B cell (primary cell): Measurements from ENCODE around the gene TLR9. TPM values are rescaled to one million over a fixed set of nuclear protein-coding genes. Genes with fewer than 3 reads are reported as not detected.

Source experiments
- ATAC-seq: fragments of 200-7000 bp; cut with Tn5 transposase; one replicate; pipeline ENCODE4 v1.10.0; 2021; ENCODE audit warnings: low read depth, mild to moderate bottlenecking, moderate number of reproducible peaks, moderate library complexity
- CTCF ChIA-PET: fragments of 350-600 bp; sonication (Branson Sonifier 250); formaldehyde crosslinking; loops from one replicate; lab custom pipeline; 2021; ENCODE audit warnings: antibody characterized with exemption, inconsistent platforms; lab: Charles Lee
- POLR2A ChIA-PET: fragments of 350-600 bp; sonication (Branson Sonifier 250); formaldehyde crosslinking; loops from one replicate; lab custom pipeline; 2021; ENCODE audit warnings: antibody characterized with exemption; lab: Charles Lee
- DNase-seq: peaks from one replicate; pipeline ENCODE4 v3.0.0; 2013
- H2AFZ ChIP-seq: 2 replicates; pipeline ENCODE4 v1.6.1; 2012; ENCODE audit warnings: mild to moderate bottlenecking, low read depth, low read length; ENCODE audit not compliant: insufficient read depth, poor library complexity, severe bottlenecking
- H3K27ac ChIP-seq, 2 donors: 1 replicate in 1 of 2; 2 replicates in 1 of 2; pipeline ENCODE4 v1.5.1; 2012 to 2013; ENCODE audit warnings: low read length in 2 of 2, mild to moderate bottlenecking in 2 of 2, moderate library complexity in 1 of 2
- H3K27me3 ChIP-seq, 4 experiments: fragments of 200-600 bp in 1 of 4; sonication (generic) in 1 of 4; replicated peaks in 1 of 4; 1 replicate in 2 of 4; 2 replicates in 2 of 4; pipeline versions ENCODE4 v1.6.1 to v1.7.0; 2013 to 2016; ENCODE audit warnings: low read length in 3 of 4, mild to moderate bottlenecking in 2 of 4, mixed read lengths in 1 of 4, moderate library complexity in 1 of 4; ENCODE audit not compliant: insufficient read depth in 4 of 4, control insufficient read depth in 3 of 4; ENCODE audit errors: control extremely low read depth in 1 of 4
- H3K36me3 ChIP-seq, 2 experiments: replicated peaks in 1 of 2; 1 replicate in 1 of 2; 2 replicates in 1 of 2; pipeline versions ENCODE4 v1.6.1 to v1.7.1; 2013; ENCODE audit warnings: low read length in 1 of 2; ENCODE audit not compliant: insufficient read depth in 2 of 2, control insufficient read depth in 1 of 2; ENCODE audit errors: control extremely low read depth in 1 of 2, extremely low read depth in 1 of 2
- H3K4me1 ChIP-seq, 2 donors: fragments of 200-600 bp in 1 of 2; sonication (generic) in 1 of 2; 1 replicate in 1 of 2; 2 replicates in 1 of 2; pipeline versions ENCODE4 v1.5.1 to v1.6.1; 2013 to 2017; ENCODE audit warnings: low read length in 2 of 2; ENCODE audit not compliant: control insufficient read depth in 2 of 2, insufficient read depth in 2 of 2
- H3K4me2 ChIP-seq: replicated peaks from 2 replicates; pipeline ENCODE3; 2012; ENCODE audit warnings: mild to moderate bottlenecking, low read depth, low read length; ENCODE audit not compliant: poor library complexity, severe bottlenecking
- H3K4me3 ChIP-seq, 5 experiments: fragments of 200-600 bp in 1 of 5; sonication (generic) in 1 of 5; 1 replicate in 3 of 5; 2 replicates in 2 of 5; pipeline versions ENCODE4 v1.5.1 to v1.7.0; 2011 to 2016; ENCODE audit warnings: low read length in 4 of 5, mild to moderate bottlenecking in 4 of 5, low read depth in 2 of 5, control low read depth in 1 of 5, moderate library complexity in 1 of 5; ENCODE audit not compliant: insufficient read depth in 1 of 5; ENCODE audit errors: control extremely low read depth in 1 of 5, extremely low read depth in 1 of 5
- H3K79me2 ChIP-seq: fragments of 200-600 bp; sonication (generic); one replicate; pipeline ENCODE4 v1.6.0; 2016; ENCODE audit warnings: low read length; ENCODE audit not compliant: control insufficient read depth, insufficient read depth
- H3K9ac ChIP-seq: fragments of 200-600 bp; sonication (generic); 2 replicates; pipeline ENCODE4 v1.6.1; 2017; ENCODE audit warnings: mild to moderate bottlenecking, low read length, moderate library complexity
- H3K9me3 ChIP-seq, 3 donors: one replicate each; pipeline versions ENCODE4 v1.6.1 to v1.7.1; 2013; ENCODE audit warnings: low read length in 2 of 3; ENCODE audit not compliant: control insufficient read depth in 2 of 3, insufficient read depth in 1 of 3; ENCODE audit errors: control extremely low read depth in 1 of 3
- H4K20me1 ChIP-seq: 2 replicates; pipeline ENCODE4 v1.6.0; 2012; ENCODE audit warnings: mild to moderate bottlenecking, low read length; ENCODE audit not compliant: insufficient read depth, control insufficient read depth, poor library complexity, severe bottlenecking
- H3K27ac Mint-ChIP-seq: one replicate; pipeline ENCODE4 v1.8.0; 2021; ENCODE audit warnings: mixed read lengths
- H3K27me3 Mint-ChIP-seq: one replicate; pipeline ENCODE4 v1.8.0; 2021; ENCODE audit warnings: mixed read lengths
- H3K4me1 Mint-ChIP-seq: one replicate; pipeline ENCODE4 v1.8.0; 2021; ENCODE audit warnings: mixed read lengths
- H3K4me3 Mint-ChIP-seq: one replicate; pipeline ENCODE4 v1.8.0; 2021; ENCODE audit warnings: mixed read lengths
- H3K9me3 Mint-ChIP-seq: one replicate; pipeline ENCODE4 v1.8.0; 2022; ENCODE audit warnings: mixed read lengths; ENCODE audit not compliant: insufficient read depth
- CTCF ChIP-seq: fragments of 200-600 bp; IDR thresholded peaks from one replicate; pipeline ENCODE4 v1.8.0; 2022; ENCODE audit warnings: antibody characterized with exemption, mild to moderate bottlenecking
- EZH2 ChIP-seq: IDR thresholded peaks from 2 replicates; pipeline ENCODE4 v1.6.1; 2012; ENCODE audit warnings: borderline replicate concordance, low read depth, mild to moderate bottlenecking, moderate library complexity, low read length; ENCODE audit not compliant: insufficient read depth, poor library complexity, severe bottlenecking
- WGBS: methylation state at CpG from one replicate; pipeline ENCODE4 v1.1.5; 2013; ENCODE audit warnings: missing lambda C conversion rate; ENCODE audit not compliant: insufficient coverage; 5-methylcytosine and 5-hydroxymethylcytosine counted together
- intact Hi-C: fragments of 100-400 bp; cut with micrococcal nuclease; formaldehyde crosslinking; loops from one replicate; pipeline ENCODE4 v1.10.0; 2022
- polyA plus RNA-seq: library from polyadenylated mRNA; depleted of rRNA; stranded (reverse); fragments of >200 nt; gene quantifications from 2 replicates; pipeline ENCODE4 v1.2.3, GENCODE V29; 2012
- total RNA-seq, 2 donors: library from RNA; stranded (reverse); fragments of 120-200 nt in 1 of 2; gene quantifications; 1 replicate in 1 of 2; 2 replicates in 1 of 2; pipeline versions ENCODE4 v1.2.3 to v1.2.4, GENCODE V29; 2013 to 2022

The TLR9 gene
- total and polyA plus RNA-seq, 2 donors (not counting 1 experiment from before 2014, with no cell fraction given): 3.7 to 21.0 TPM

DNA sequence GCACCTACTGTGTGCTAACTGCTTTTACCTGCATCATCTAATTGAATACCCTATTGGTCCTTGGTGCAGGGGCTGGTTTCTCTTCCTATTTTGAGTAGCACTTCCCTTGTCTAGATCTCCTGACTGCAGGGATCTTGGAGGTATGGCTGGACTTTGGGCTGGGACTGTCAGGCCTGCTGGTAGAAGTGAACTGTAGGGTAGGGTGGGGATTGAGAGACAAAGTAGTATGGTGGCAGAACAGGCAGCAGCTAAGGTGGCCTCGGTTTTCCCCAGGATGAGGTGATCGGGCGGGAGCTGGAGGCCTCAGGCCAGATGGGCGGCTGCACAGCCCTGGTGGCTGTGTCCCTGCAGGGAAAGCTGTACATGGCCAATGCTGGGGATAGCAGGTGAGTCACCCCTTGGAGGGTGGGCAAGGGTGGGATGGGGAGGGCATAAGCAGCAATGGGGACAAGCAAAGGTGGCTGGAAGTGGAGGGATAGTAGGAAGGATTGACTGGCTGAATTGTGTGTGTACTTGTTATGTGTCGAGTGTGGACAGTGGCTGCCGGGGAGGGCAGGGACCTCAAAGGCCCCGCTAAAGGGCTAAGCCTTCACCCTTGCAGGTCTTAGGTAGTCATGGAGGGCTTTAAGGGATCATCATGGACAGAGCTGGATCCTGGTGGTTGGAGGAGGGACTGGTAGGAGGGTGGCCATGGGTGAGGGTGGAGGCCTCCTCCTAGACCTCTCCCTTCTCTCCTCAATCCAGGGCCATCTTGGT is 22.1 kb upstream of the TLR9 start:
- no peaks in the 10 kb centered on the region for H3K9me3 Mint-ChIP-seq
- POLR2A ChIA-PET: interaction anchor here (0.7 to 0.9 kb wide), 2 partner anchors 31 to 94 kb away, joined by 4 to 5 read pairs; partner anchors contain the start of gene WDR82
- intact Hi-C loops: no loop called here
- WGBS: 95% methylated on average over 7 of the region's 7 CpGs
- peak overlapping the region; percentile 84 for H3K4me3 Mint-ChIP-seq
- H3K27ac ChIP-seq: peak overlapping the region; percentile 2 to 40
- peaks cover 38 to 46% of the 10 kb centered on the region in 2 donors for H3K4me1 ChIP-seq
- H3K27ac Mint-ChIP-seq: peak overlapping the region; percentile 86
- H3K9me3 ChIP-seq: no peaks in the 10 kb centered on the region
- no peaks in the 10 kb centered on the region for H3K79me2 ChIP-seq
- ATAC-seq (no peak), DNase-seq (peak; percentile 53)
- H3K4me2 ChIP-seq: peak overlapping the region; percentile 92
- no peak for TF ChIP-seq EZH2
- TF ChIP-seq CTCF: no peak
- no peaks in the 10 kb centered on the region for H3K27me3 Mint-ChIP-seq
- H4K20me1 ChIP-seq: no peaks in the 10 kb centered on the region
- H3K36me3 ChIP-seq: peaks cover 0 to 32% of the 10 kb centered on the region in 2 experiments
- H3K9ac ChIP-seq: no peak overlapping the region
- CTCF ChIA-PET: interaction anchor here (0.6 to 2.4 kb wide), 2 partner anchors 16 to 28 kb away, joined by 6 to 13 read pairs; no protein-coding TSS in a partner anchor
- H3K4me3 ChIP-seq: no peak overlapping the region
- no peaks in the 10 kb centered on the region for H3K27me3 ChIP-seq
- H3K4me1 Mint-ChIP-seq: peaks cover 56% of the 10 kb centered on the region
- no peak overlapping the region for H2AFZ ChIP-seq
